Measurements from ENCODE around the gene CYP2F1. TPM values are rescaled to one million over a fixed set of nuclear protein-coding genes. Genes with fewer than 3 reads are reported as not detected.

Gene CYP2F1
- total RNA-seq, 1 donor from 2014 or later: not detected

DNA sequence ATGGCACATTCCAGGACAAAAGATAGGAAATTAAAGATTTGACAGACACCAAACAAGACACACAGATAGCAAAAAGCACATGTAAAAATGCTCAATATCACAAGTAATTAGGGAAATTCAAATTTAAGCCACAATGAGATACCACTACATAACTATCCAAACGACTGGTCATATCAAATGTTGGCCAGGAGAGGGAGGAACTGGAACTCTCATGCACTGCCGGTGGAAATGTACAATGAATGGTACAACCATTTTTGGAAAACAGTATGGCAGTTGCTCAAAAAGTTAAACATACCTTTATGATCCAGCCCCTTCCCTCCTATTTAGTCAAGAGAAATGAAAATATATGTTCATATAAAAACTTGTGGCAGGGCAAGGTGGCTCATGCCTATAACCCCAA is 42.0 kb downstream of the CYP2F1 start:
- no peaks in the 10 kb centered on the region for H3K4me1 ChIP-seq
- H3K36me3 ChIP-seq: no peaks in the 10 kb centered on the region
- TF ChIP-seq, protein P1, sequence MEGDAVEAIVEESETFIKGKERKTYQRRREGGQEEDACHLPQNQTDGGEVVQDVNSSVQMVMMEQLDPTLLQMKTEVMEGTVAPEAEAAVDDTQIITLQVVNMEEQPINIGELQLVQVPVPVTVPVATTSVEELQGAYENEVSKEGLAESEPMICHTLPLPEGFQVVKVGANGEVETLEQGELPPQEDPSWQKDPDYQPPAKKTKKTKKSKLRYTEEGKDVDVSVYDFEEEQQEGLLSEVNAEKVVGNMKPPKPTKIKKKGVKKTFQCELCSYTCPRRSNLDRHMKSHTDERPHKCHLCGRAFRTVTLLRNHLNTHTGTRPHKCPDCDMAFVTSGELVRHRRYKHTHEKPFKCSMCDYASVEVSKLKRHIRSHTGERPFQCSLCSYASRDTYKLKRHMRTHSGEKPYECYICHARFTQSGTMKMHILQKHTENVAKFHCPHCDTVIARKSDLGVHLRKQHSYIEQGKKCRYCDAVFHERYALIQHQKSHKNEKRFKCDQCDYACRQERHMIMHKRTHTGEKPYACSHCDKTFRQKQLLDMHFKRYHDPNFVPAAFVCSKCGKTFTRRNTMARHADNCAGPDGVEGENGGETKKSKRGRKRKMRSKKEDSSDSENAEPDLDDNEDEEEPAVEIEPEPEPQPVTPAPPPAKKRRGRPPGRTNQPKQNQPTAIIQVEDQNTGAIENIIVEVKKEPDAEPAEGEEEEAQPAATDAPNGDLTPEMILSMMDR (IDR thresholded peaks at IDR 0.05): peak; percentile 10
- ATAC-seq (no peak), DNase-seq (no peak)
- H3K4me3 ChIP-seq: no peak overlapping the region
- H3K27ac ChIP-seq: no peak overlapping the region
- intact Hi-C loops (cut with DNase I): no loop called here
- no peaks in the 10 kb centered on the region for H3K27me3 ChIP-seq
- no peaks in the 10 kb centered on the region for H3K9me3 ChIP-seq

DNA sequence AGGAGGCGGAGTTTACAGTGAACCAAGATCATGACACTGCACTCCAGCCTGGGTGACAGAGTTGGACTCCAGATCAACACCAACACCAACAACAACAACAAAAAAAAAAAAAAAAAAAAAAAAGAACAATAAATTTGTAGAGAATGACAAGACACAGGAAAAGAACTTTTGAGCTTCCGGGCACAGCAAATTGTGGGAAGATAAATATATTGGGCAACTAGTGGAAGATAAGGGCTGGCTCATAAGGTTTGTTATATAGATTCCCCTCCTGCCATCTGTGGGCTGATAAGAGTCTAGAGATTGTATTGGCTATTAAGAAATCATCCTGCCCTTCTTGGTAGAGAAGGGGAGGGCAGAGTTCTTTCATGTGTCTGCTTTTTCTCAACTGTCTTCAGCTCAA is 45.6 kb downstream of the CYP2F1 start:
- Histone ChIP-seq H3K36me3 (no peaks in the 10 kb centered on the region), H3K27me3 (no peaks in the 10 kb centered on the region), H3K9me3 (no peaks in the 10 kb centered on the region), H3K27ac (no peak overlapping the region), H3K4me1 (no peaks in the 10 kb centered on the region), H3K4me3 (no peak overlapping the region)
- TF ChIP-seq, protein P1 (IDR thresholded peaks at IDR 0.05): no peak
- DNase-seq (no peak), ATAC-seq (no peak)
- intact Hi-C loops (cut with DNase I): no loop called here

DNA sequence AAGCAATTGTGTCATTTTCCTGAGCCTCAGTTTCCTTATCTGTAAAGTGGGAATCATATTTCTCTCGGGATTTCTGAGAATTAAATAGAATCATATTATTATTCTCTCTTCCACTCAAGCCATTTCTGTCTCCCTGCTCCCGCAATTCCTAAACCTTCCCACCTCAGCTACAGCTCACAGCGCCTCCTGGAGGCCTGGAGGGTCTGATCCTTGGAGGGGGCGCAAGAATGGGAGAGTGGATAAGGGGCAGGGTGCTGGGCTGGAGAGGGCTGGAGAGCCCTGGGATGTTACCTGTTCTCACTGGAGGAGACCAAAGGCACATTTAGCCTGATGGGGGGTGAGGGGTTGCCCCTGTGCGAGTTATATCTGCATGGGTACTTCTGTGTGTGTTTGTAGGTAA is 47.7 kb downstream of the CYP2F1 start:
- no peak for ATAC-seq
- H3K4me3 ChIP-seq: no peak overlapping the region
- no peak overlapping the region for H3K27ac ChIP-seq
- TF ChIP-seq, protein P1 (IDR thresholded peaks at IDR 0.05): no peak
- no peak for DNase-seq
- no peaks in the 10 kb centered on the region for H3K4me1 ChIP-seq
- H3K27me3 ChIP-seq: no peaks in the 10 kb centered on the region
- intact Hi-C loops (cut with DNase I): no loop called here
- H3K36me3 ChIP-seq: no peaks in the 10 kb centered on the region
- no peaks in the 10 kb centered on the region for H3K9me3 ChIP-seq

DNA sequence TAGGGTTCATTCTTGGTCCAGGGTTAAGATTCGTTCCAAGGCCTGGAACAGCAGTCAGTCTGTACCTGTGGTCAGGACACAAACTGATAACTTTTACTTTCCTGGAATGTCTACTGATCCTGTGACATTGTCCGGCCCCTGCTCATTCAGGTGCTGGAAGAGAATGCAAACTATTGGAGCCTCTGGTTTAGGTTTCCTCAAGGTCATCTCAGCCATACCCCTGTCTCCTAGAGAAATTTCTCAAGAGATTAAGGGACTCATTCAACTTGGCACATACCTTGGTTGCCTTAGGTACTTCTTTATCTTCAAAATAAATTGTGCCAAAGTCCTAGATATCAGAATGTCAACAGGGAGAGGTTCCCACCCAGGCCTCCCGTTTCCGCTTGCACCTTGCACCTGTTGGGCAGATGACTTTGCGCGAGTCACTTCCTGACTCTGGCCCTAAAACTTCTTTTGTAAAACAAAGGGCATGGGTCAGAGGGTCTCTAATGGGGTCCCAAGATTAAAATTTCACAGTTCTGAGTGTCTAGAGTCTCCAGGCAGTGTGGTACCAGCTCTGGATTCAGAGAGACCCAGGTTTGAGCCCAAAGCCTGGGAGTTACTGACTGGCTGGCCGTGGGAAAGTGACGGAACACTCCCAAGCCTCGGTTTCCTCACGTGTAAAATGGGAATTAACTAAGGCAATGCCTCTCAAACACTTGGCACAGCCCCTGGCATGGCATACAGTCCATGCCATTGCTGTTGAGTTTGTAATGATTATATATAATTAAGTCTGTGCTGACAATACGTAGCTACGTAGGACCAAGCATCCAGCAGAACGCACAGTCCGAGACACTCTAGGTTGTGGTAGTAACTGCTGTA is 52.9 kb downstream of the CYP2F1 start:
- no peak for DNase-seq
- TF ChIP-seq, protein P1 (IDR thresholded peaks at IDR 0.05): no peak
- Histone ChIP-seq H3K4me1 (no peaks in the 10 kb centered on the region), H3K9me3 (no peaks in the 10 kb centered on the region), H3K27me3 (no peaks in the 10 kb centered on the region), H3K4me3 (no peak overlapping the region), H3K36me3 (no peaks in the 10 kb centered on the region), H3K27ac (no peak overlapping the region)
- intact Hi-C loops (cut with DNase I): no loop called here
- ATAC-seq: no peak

DNA sequence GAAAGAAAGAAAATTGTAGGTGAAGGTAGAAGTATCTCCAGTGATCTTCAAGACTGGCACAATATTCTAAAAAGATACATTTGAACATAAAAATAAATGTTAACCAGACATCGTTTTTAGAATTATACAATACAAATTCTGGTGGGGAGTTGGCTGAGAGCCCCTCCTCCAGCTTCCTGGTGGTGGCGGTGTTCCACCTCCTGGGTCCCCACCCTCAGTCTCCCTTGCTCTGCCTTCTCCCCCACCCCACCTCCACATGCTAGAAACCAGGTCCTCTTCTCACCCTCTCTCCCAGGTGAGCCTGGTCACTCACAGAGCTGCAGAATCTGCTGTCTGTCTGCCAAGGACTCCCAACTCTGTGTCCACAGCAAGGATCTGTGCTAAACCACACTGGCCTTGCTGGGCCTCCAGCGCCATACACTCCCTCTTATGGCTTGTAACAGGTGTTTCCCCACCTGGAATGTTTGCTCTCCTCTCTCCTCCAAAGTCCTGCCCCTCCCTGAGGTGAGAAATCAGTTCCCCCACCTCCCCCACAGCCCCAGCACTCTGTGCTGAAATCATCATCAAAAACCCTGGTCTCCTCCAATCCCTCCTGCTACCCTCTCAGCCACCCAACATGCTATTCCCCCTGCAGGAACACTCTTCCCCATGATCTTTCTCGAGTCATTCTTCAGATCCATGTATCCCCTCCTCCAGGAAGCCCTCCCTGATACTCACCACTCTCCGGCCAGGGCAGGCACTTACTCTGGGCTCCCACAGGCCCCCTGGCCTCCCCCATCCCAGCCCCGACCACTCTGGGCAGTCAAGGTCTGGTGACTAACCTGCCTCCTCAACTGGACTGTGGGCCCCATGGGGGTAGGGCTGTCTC is 58.3 kb downstream of the CYP2F1 start:
- Histone ChIP-seq H3K9me3 (no peaks in the 10 kb centered on the region), H3K36me3 (no peaks in the 10 kb centered on the region), H3K27me3 (no peaks in the 10 kb centered on the region), H3K4me1 (peaks cover 11% of the 10 kb centered on the region), H3K27ac (peak overlapping the region; percentile 17), H3K4me3 (no peak overlapping the region)
- DNase-seq (peak; percentile 69), ATAC-seq (peak; percentile 78)
- intact Hi-C loops (cut with DNase I): no loop called here
- TF ChIP-seq, protein P1 (IDR thresholded peaks at IDR 0.05): no peak
